SK-N-SH (cell line): ENCODE results near the gene MEGF8.

Experiments used
- CTCF ChIP-seq: fragments of 200-600 bp; sonication (generic); IDR thresholded peaks from 2 replicates; pipeline ENCODE4 v1.6.1; 2017; ENCODE audit warnings: antibody characterized with exemption, mild to moderate bottlenecking, moderate library complexity
- ELF1 ChIP-seq: IDR thresholded peaks from 2 replicates; pipeline ENCODE4 v1.4.0; 2012
- EP300 ChIP-seq, 2 experiments: IDR thresholded peaks; 2 replicates each; pipeline versions ENCODE4 v1.4.0 to v1.6.1; 2012; ENCODE audit warnings: borderline replicate concordance in 1 of 2, low read depth in 1 of 2, low read length in 1 of 2
- EZH2phosphoT487 ChIP-seq: fragments of 200-600 bp; sonication (generic); IDR thresholded peaks from 2 replicates; pipeline ENCODE4 v1.6.1; 2017; ENCODE audit warnings: low read depth, mixed run types, mild to moderate bottlenecking, antibody characterized with exemption, moderate library complexity, borderline replicate concordance
- FOXM1 ChIP-seq: IDR thresholded peaks from 2 replicates; pipeline ENCODE4 v1.4.0; 2012; ENCODE audit warnings: low read depth, mild to moderate bottlenecking
- IRF3 ChIP-seq: fragments of 150-350 bp; IDR thresholded peaks from 2 replicates; pipeline ENCODE4 v1.6.1; 2016; ENCODE audit warnings: mild to moderate bottlenecking, low read depth, low read length
- MXI1 ChIP-seq: IDR thresholded peaks from 2 replicates; pipeline ENCODE4 v1.6.1; 2012; ENCODE audit warnings: mild to moderate bottlenecking, low read depth, low read length, improper control_type of control experiment
- PBX3 ChIP-seq: IDR thresholded peaks from 2 replicates; pipeline ENCODE4; 2012
- POLR2AphosphoS5 ChIP-seq: IDR thresholded peaks from 2 replicates; pipeline ENCODE4 v1.6.1; 2012; ENCODE audit warnings: low read depth, low read length
- REST ChIP-seq: IDR thresholded peaks from 2 replicates; pipeline ENCODE4 v1.6.1; 2012; ENCODE audit warnings: mild to moderate bottlenecking, low read depth, low read length, moderate library complexity
- RFX5 ChIP-seq: IDR thresholded peaks from 2 replicates; pipeline ENCODE4 v1.6.1; 2012; ENCODE audit warnings: mild to moderate bottlenecking, improper control_type of control experiment, low read length
- SMC3 ChIP-seq: IDR thresholded peaks from 2 replicates; pipeline ENCODE4 v1.6.1; 2012; ENCODE audit warnings: low read depth, low read length, improper control_type of control experiment
- YY1 ChIP-seq: IDR thresholded peaks from 2 replicates; pipeline ENCODE4 v1.4.0; 2012; ENCODE audit warnings: low read depth, mild to moderate bottlenecking

GRCh38 chr19:42330241-42330711 is 4.8 kb downstream of the MEGF8 start:
- TF ChIP-seq CTCF (no peak), POLR2AphosphoS5 (no peak), FOXM1 (no peak), SMC3 (no peak), RFX5 (no peak), IRF3 (no peak), ELF1 (no peak), REST (no peak), EP300 (IDR thresholded peaks at IDR 0.05; ENCODE audit: borderline replicate concordance in 1 of 2, low read depth in 1 of 2, low read length in 1 of 2) (no peak), PBX3 (no peak), EZH2phosphoT487 (no peak), YY1 (no peak), MXI1 (no peak)
